SK-N-MC (cell line): ENCODE measurements around the gene TBC1D24.

Experiments
- EZH2 ChIP-seq: fragments of 200-600 bp; sonication (generic); IDR thresholded peaks from one replicate; pipeline ENCODE4 v1.6.1; 2017; ENCODE audit warnings: antibody characterized with exemption
- FOXP2 ChIP-seq: optimal IDR thresholded peaks from 2 replicates; pipeline ENCODE3; 2011; ENCODE audit warnings: mild to moderate bottlenecking, moderate library complexity; ENCODE audit not compliant: insufficient read depth; ENCODE audit errors: extremely low read length, control extremely low read depth
- POLR2AphosphoS5 ChIP-seq: IDR thresholded peaks from 2 replicates; pipeline ENCODE4 v1.6.1; 2012; ENCODE audit warnings: mild to moderate bottlenecking, low read depth, low read length, borderline replicate concordance

GRCh38 chr16:2508722-2509400, 33.9 kb downstream of the TBC1D24 start:
- TF ChIP-seq EZH2, result no peak
- no peak for TF ChIP-seq POLR2AphosphoS5
- TF ChIP-seq FOXP2, result no peak
